Inferior parietal cortex (tissue), 1 donor: ENCODE data around the gene YKT6.

ENCODE experiments used
- DNase-seq: peaks from one replicate; pipeline ENCODE4 v3.0.0-alpha.2; 2016; ENCODE audit errors: extremely low spot score

YKT6 gene

GRCh38 chr7:44258865-44259546 is 58.2 kb downstream of the YKT6 start:
- DNase-seq = no peak

- DNase-seq = no peak
Observed at GRCh38 chr7:44259547-44260457, 59.0 kb downstream of the YKT6 start.

GRCh38 chr7:44261240-44261639 is 60.5 kb downstream of the YKT6 start:
- DNase-seq = no peak

- no peak for DNase-seq
Observed at GRCh38 chr7:44262031-44262430, 61.3 kb downstream of the YKT6 start.

GRCh38 chr7:44263326-44264082 is 62.7 kb downstream of the YKT6 start:
- DNase-seq = no peak
